ENCODE measurements around the gene MACROD1. TPM values are rescaled to one million over a fixed set of nuclear protein-coding genes. Genes with fewer than 3 reads are reported as not detected.

MACROD1 gene
- total and polyA plus RNA-seq, 2 of the 13 experiments (the other 11 are each of a cell fraction or from before 2014, with no cell fraction given), result 23.1 to 34.5 TPM

DNA sequence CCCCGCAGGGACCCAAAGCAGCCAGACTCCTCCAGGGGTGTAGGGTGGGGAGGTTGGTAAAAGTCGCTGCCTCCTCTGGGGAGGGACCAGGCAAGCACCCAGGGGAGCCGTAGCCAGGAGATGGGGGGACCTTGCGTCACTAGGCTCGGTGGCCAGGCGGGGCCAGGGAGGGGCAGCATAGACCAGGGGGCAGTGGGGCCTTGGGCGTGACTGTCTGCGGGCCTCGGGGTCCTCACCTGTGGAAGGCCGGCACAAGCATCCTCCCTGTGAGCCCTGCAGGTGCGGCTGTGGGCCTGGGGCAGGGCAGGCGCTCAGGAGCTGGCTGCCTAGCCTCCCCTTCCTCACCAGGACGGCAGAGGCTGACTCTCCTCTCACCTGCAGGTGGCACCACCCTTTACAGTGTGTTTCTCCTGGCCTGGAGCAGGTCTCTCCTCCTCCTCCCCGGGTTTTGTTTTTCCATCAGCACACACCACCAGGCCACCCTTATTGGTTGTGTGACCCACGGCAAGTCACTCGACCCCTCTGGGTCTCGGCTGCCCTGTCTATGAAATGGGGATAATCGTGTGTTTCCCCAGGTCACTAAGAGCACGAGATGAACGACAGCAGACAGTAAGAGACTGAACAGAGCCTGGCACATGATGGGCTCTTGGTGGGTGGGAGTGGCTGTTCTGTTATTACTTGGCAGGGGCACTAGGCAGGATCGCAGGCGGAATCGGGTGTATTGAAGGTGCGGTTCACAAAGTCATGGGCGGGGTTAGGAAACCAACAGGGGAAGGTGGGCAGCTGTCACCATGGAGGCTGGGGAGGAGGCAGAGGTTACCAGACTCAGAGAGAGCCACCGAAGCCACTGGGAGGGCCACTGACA is 77.5 kb downstream of the MACROD1 start (continued):
- TF ChIP-seq NRL (CRISPR knock-in tag; IDR thresholded peaks at IDR 0.05; ENCODE audit: borderline replicate concordance), result 0 out of 2 replicates have a peak, but pooled peaks have one; percentile 14
- TF ChIP-seq HNRNPL (IDR thresholded peaks at IDR 0.05; ENCODE audit: low read depth, low read length), result 0 out of 2 replicates have a peak, but pooled peaks have one; percentile 5
- TF ChIP-seq STAG1 (CRISPR knock-in tag; IDR thresholded peaks at IDR 0.05), result peak; percentile 50
- 0 out of 2 replicates have a peak, but pooled peaks have one; percentile 17 for TF ChIP-seq PATZ1 (CRISPR knock-in tag; IDR thresholded peaks at IDR 0.05)
- TF ChIP-seq ZNF232 (CRISPR knock-in tag; IDR thresholded peaks at IDR 0.05; ENCODE audit: borderline replicate concordance), result no peak
- TF ChIP-seq, protein P1, sequence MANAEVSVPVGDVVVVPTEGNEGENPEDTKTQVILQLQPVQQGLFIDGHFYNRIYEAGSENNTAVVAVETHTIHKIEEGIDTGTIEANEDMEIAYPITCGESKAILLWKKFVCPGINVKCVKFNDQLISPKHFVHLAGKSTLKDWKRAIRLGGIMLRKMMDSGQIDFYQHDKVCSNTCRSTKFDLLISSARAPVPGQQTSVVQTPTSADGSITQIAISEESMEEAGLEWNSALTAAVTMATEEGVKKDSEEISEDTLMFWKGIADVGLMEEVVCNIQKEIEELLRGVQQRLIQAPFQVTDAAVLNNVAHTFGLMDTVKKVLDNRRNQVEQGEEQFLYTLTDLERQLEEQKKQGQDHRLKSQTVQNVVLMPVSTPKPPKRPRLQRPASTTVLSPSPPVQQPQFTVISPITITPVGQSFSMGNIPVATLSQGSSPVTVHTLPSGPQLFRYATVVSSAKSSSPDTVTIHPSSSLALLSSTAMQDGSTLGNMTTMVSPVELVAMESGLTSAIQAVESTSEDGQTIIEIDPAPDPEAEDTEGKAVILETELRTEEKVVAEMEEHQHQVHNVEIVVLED (CRISPR knock-in tag; IDR thresholded peaks at IDR 0.05; ENCODE audit: borderline replicate concordance), result no peak
- TF ChIP-seq HDAC6 (IDR thresholded peaks at IDR 0.05; ENCODE audit: low read depth, low read length), result no peak

Measured in HepG2 (cell line).